Peyer's patch (tissue), 4 donors: Measurements from ENCODE around the gene TBC1D22B. TPM values are rescaled to one million over a fixed set of nuclear protein-coding genes. Genes with fewer than 3 reads are reported as not detected.

Experiments
- DNase-seq, 3 donors: peaks; one replicate each; pipeline ENCODE4 v3.0.0-alpha.2; 2017 to 2019
- H3K27ac ChIP-seq, 4 donors: fragments of 200-600 bp; sonication (generic); one replicate each; pipeline ENCODE4 v1.5.1; 2016 to 2019
- H3K27me3 ChIP-seq, 2 donors: fragments of 200-600 bp; sonication (generic); one replicate each; pipeline ENCODE4 v1.5.1; 2019
- H3K36me3 ChIP-seq, 3 donors: fragments of 200-600 bp; sonication (generic); one replicate each; pipeline ENCODE4 v1.5.1; 2016 to 2019
- H3K4me1 ChIP-seq, 4 donors: fragments of 200-600 bp; sonication (generic); one replicate each; pipeline ENCODE4 v1.5.1; 2016 to 2019
- H3K4me3 ChIP-seq, 4 donors: fragments of 200-600 bp; sonication (generic); 1 replicate in 3 of 4; 2 replicates in 1 of 4; pipeline ENCODE4 v1.5.1; 2016 to 2019; ENCODE audit warnings: mild to moderate bottlenecking in 1 of 4
- H3K9me3 ChIP-seq, 4 donors: fragments of 200-600 bp; sonication (generic); one replicate each; pipeline ENCODE4 v1.5.1; 2016 to 2019; ENCODE audit warnings: mild to moderate bottlenecking in 1 of 4
- CTCF ChIP-seq, 6 experiments: fragments of 450-650 bp in 4 of 6; fragments of 200-600 bp in 2 of 6; sonication (generic) in 1 of 6; IDR thresholded peaks; one replicate each; pipeline ENCODE4 v1.5.1; 2017 to 2019; ENCODE audit warnings: antibody characterized with exemption in 6 of 6, mild to moderate bottlenecking in 3 of 6, moderate library complexity in 1 of 6
- POLR2A ChIP-seq, 2 donors: fragments of 450-650 bp; IDR thresholded peaks; one replicate each; pipeline ENCODE4 v1.5.1; 2017; ENCODE audit warnings: antibody characterized with exemption in 2 of 2, mild to moderate bottlenecking in 2 of 2, moderate library complexity in 2 of 2
- total RNA-seq, 4 donors: library from RNA; depleted of rRNA; stranded (reverse); fragments of >200 nt; gene quantifications; one replicate each; pipeline ENCODE4 v1.1.0, GENCODE V29; 2016

TBC1D22B gene
- total RNA-seq, 4 donors from 2014 or later = 12.4 to 23.3 (median 19.0) TPM

- H3K9me3 ChIP-seq = no peaks in the 10 kb centered on the region
- DNase-seq = no peak
- H3K36me3 ChIP-seq = peaks cover 0 to 57% (median 0%) of the 10 kb centered on the region in 3 donors
- H3K27ac ChIP-seq = no peak overlapping the region
- H3K4me1 ChIP-seq = no peaks in the 10 kb centered on the region
- H3K27me3 ChIP-seq = no peaks in the 10 kb centered on the region
- no peak for TF ChIP-seq POLR2A (IDR thresholded peaks at IDR 0.05)
- no peak for TF ChIP-seq CTCF (IDR thresholded peaks at IDR 0.05)
- no peak overlapping the region for H3K4me3 ChIP-seq
Measured at GRCh38 chr6:37298958-37299357, 41.4 kb downstream of the TBC1D22B start.

- peaks cover 0 to 58% (median 0%) of the 10 kb centered on the region in 3 donors for H3K36me3 ChIP-seq
Measured at GRCh38 chr6:37299990-37300389, 42.4 kb downstream of the TBC1D22B start.

GRCh38 chr6:37302086-37302686 is 44.6 kb downstream of the TBC1D22B start:
- no peak overlapping the region for H3K4me3 ChIP-seq
- no peak overlapping the region for H3K27ac ChIP-seq
- no peaks in the 10 kb centered on the region for H3K4me1 ChIP-seq
- H3K9me3 ChIP-seq = no peaks in the 10 kb centered on the region
- H3K36me3 ChIP-seq = peaks cover 0 to 52% (median 0%) of the 10 kb centered on the region in 3 donors
- no peak for DNase-seq
- H3K27me3 ChIP-seq = no peaks in the 10 kb centered on the region
- TF ChIP-seq CTCF (IDR thresholded peaks at IDR 0.05) (no peak), POLR2A (IDR thresholded peaks at IDR 0.05) (no peak)

More at GRCh38 chr6:37299990-37300389, 42.4 kb downstream of the TBC1D22B start:
- Histone ChIP-seq H3K27me3 (no peaks in the 10 kb centered on the region), H3K4me1 (no peaks in the 10 kb centered on the region), H3K27ac (no peak overlapping the region), H3K9me3 (no peaks in the 10 kb centered on the region), H3K4me3 (no peak overlapping the region)
- no peak for DNase-seq
- TF ChIP-seq CTCF (IDR thresholded peaks at IDR 0.05) (no peak), POLR2A (IDR thresholded peaks at IDR 0.05) (no peak)

- H3K9me3 ChIP-seq = no peaks in the 10 kb centered on the region
- H3K4me1 ChIP-seq = no peaks in the 10 kb centered on the region
- DNase-seq = no peak
- TF ChIP-seq POLR2A (IDR thresholded peaks at IDR 0.05) = no peak
- no peak for TF ChIP-seq CTCF (IDR thresholded peaks at IDR 0.05)
- peaks cover 0 to 49% (median 0%) of the 10 kb centered on the region in 3 donors for H3K36me3 ChIP-seq
- H3K27ac ChIP-seq = no peak overlapping the region
- no peak overlapping the region for H3K4me3 ChIP-seq
- H3K27me3 ChIP-seq = no peaks in the 10 kb centered on the region
Measured at GRCh38 chr6:37303091-37303660, 45.6 kb downstream of the TBC1D22B start.

- H3K4me3 ChIP-seq = no peak overlapping the region
- no peak overlapping the region for H3K27ac ChIP-seq
- no peaks in the 10 kb centered on the region for H3K4me1 ChIP-seq
- H3K36me3 ChIP-seq = peaks cover 0 to 49% (median 0%) of the 10 kb centered on the region in 3 donors
- peak in 4 of 6 experiments; percentile 18 to 42 (median 38) for TF ChIP-seq CTCF (IDR thresholded peaks at IDR 0.05)
- TF ChIP-seq POLR2A (IDR thresholded peaks at IDR 0.05) = no peak
- H3K27me3 ChIP-seq = no peaks in the 10 kb centered on the region
- no peak for DNase-seq
- H3K9me3 ChIP-seq = no peaks in the 10 kb centered on the region
Measured at GRCh38 chr6:37303891-37304503, 46.4 kb downstream of the TBC1D22B start.
